ENCODE measurements around the gene ADGRL3. TPM values are rescaled to one million over a fixed set of nuclear protein-coding genes. Genes with fewer than 3 reads are reported as not detected.
"Not testable (repeated sequence)": the region's sequence is repeated elsewhere in the genome, so short reads cannot be mapped to it uniquely, and the experiment has no call there.

ADGRL3 gene
- total RNA-seq, 1 donor from 2014 or later: 44.8 TPM

DNA sequence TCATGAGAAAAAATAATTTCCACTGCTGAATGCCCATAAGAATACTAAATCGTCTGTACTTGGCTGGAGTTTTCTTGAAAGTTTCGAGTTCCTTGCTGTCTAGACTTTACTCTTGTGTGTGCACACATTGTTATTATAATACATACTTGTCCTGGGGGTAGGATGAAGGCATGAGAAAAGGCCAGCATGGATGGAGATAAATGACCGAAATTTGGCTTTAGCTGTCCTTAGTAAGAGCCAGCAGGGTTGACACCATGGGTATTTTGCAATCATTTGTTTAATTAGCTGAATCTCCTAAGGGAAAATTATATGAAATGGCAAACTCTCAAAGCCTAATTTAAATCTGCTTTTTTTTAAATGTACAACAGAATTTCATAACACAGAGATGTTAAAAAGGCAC lies 641.6 kb downstream of the ADGRL3 start:
- H3K4me3 Mint-ChIP-seq (ENCODE audit: unreplicated experiment): no peak overlapping the region
- H3K4me1 Mint-ChIP-seq (ENCODE audit: unreplicated experiment): peaks cover 20% of the 10 kb centered on the region
- DNase-seq (ENCODE audit: low spot score): no peak
- peaks cover 1% of the 10 kb centered on the region for H3K27me3 Mint-ChIP-seq (ENCODE audit: unreplicated experiment)
- TF ChIP-seq, protein P1, sequence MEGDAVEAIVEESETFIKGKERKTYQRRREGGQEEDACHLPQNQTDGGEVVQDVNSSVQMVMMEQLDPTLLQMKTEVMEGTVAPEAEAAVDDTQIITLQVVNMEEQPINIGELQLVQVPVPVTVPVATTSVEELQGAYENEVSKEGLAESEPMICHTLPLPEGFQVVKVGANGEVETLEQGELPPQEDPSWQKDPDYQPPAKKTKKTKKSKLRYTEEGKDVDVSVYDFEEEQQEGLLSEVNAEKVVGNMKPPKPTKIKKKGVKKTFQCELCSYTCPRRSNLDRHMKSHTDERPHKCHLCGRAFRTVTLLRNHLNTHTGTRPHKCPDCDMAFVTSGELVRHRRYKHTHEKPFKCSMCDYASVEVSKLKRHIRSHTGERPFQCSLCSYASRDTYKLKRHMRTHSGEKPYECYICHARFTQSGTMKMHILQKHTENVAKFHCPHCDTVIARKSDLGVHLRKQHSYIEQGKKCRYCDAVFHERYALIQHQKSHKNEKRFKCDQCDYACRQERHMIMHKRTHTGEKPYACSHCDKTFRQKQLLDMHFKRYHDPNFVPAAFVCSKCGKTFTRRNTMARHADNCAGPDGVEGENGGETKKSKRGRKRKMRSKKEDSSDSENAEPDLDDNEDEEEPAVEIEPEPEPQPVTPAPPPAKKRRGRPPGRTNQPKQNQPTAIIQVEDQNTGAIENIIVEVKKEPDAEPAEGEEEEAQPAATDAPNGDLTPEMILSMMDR (IDR thresholded peaks at IDR 0.05; ENCODE audit: unreplicated experiment): no peak
- H3K36me3 Mint-ChIP-seq (ENCODE audit: low read depth, unreplicated experiment): no peaks in the 10 kb centered on the region
- no peak overlapping the region for H3K27ac Mint-ChIP-seq (ENCODE audit: unreplicated experiment)
- no peaks in the 10 kb centered on the region for H3K9me3 Mint-ChIP-seq (ENCODE audit: unreplicated experiment)

DNA sequence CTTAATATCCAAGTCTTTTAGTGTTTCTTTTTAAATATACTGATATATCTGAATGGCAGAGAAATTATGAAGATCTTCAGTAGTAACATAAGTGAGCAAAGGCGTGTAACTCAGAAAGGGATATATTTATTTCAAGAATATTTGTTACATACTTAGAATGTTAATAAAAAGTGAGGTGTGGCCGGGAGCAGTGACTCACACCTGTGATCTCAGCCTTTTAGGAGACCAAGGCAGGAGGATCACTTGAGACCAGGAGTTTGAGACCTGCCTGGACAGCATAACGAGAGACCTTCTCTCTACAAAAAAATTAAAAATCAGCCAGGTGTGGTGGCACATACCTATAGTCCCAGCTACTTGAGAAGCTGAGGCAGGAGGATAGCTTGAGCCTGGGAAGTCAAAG lies 651.0 kb downstream of the ADGRL3 start:
- peaks cover 3% of the 10 kb centered on the region for H3K27me3 Mint-ChIP-seq (ENCODE audit: unreplicated experiment)
- H3K4me3 Mint-ChIP-seq (ENCODE audit: unreplicated experiment): no peak overlapping the region
- TF ChIP-seq, protein P1 (IDR thresholded peaks at IDR 0.05; ENCODE audit: unreplicated experiment): no peak
- H3K36me3 Mint-ChIP-seq (ENCODE audit: low read depth, unreplicated experiment): no peaks in the 10 kb centered on the region
- H3K9me3 Mint-ChIP-seq (ENCODE audit: unreplicated experiment): no peaks in the 10 kb centered on the region
- no peak overlapping the region for H3K27ac Mint-ChIP-seq (ENCODE audit: unreplicated experiment)
- H3K4me1 Mint-ChIP-seq (ENCODE audit: unreplicated experiment): no peaks in the 10 kb centered on the region
- DNase-seq (ENCODE audit: low spot score): no peak

DNA sequence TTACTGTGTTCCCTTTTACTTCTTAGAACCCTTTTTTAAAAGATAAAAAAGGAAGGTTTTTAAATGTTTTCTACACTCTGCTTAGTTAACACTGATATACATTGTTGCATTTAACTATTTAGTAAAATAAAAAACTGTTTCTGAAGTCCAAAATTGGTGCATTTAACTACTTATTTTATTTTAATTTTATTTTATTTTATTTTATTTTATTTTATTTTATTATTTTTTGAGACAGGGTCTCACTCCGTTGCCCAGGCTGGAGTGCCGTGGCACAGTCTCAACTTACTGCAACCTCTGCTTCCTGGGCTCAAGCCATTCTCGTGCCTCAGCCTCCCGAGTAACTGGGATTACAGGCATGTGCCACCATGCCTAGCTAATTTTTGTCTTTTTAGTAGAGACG lies 652.0 kb downstream of the ADGRL3 start:
- DNase-seq (ENCODE audit: low spot score); H3K4me1 Mint-ChIP-seq (ENCODE audit: unreplicated experiment); H3K27me3 Mint-ChIP-seq (ENCODE audit: unreplicated experiment); H3K36me3 Mint-ChIP-seq (ENCODE audit: low read depth, unreplicated experiment); H3K27ac Mint-ChIP-seq (ENCODE audit: unreplicated experiment); H3K4me3 Mint-ChIP-seq (ENCODE audit: unreplicated experiment); H3K9me3 Mint-ChIP-seq (ENCODE audit: unreplicated experiment): not testable (repeated sequence)

DNA sequence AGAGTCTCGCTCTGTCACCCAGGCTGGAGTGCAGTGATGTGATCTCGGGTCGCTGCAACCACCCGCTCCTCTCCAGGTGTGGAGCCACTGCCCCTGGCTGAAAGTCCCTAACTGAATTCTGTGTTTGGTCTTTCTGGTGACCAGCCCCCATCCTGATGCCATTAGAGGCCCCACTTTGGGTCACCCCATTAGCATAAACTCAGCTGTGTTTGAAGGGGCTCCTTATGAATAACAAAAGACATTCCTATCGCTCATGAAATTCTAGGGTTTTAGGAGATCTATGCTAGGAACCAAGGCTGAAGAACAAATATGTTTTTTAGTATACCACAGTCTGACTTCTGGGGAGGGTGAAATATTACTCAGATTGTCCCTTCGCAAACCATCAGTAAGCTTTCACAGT lies 652.9 kb downstream of the ADGRL3 start:
- peaks cover 5% of the 10 kb centered on the region for H3K4me1 Mint-ChIP-seq (ENCODE audit: unreplicated experiment)
- DNase-seq (ENCODE audit: low spot score): no peak
- no peak overlapping the region for H3K27ac Mint-ChIP-seq (ENCODE audit: unreplicated experiment)
- H3K9me3 Mint-ChIP-seq (ENCODE audit: unreplicated experiment): no peaks in the 10 kb centered on the region
- no peak overlapping the region for H3K4me3 Mint-ChIP-seq (ENCODE audit: unreplicated experiment)
- H3K36me3 Mint-ChIP-seq (ENCODE audit: low read depth, unreplicated experiment): no peaks in the 10 kb centered on the region
- peaks cover 3% of the 10 kb centered on the region for H3K27me3 Mint-ChIP-seq (ENCODE audit: unreplicated experiment)
- TF ChIP-seq, protein P1 (IDR thresholded peaks at IDR 0.05; ENCODE audit: unreplicated experiment): no peak

GRCh38 chr4:61860376-61860775 lies 660.2 kb downstream of the ADGRL3 start:
- Mint-ChIP-seq H3K36me3 (ENCODE audit: low read depth, unreplicated experiment) (no peaks in the 10 kb centered on the region), H3K4me1 (ENCODE audit: unreplicated experiment) (peaks cover 5% of the 10 kb centered on the region), H3K27ac (ENCODE audit: unreplicated experiment) (no peak overlapping the region), H3K27me3 (ENCODE audit: unreplicated experiment) (peaks cover 6% of the 10 kb centered on the region), H3K9me3 (ENCODE audit: unreplicated experiment) (no peaks in the 10 kb centered on the region), H3K4me3 (ENCODE audit: unreplicated experiment) (no peak overlapping the region)
- no peak for DNase-seq (ENCODE audit: low spot score)
- TF ChIP-seq, protein P1 (IDR thresholded peaks at IDR 0.05; ENCODE audit: unreplicated experiment): no peak

DNA sequence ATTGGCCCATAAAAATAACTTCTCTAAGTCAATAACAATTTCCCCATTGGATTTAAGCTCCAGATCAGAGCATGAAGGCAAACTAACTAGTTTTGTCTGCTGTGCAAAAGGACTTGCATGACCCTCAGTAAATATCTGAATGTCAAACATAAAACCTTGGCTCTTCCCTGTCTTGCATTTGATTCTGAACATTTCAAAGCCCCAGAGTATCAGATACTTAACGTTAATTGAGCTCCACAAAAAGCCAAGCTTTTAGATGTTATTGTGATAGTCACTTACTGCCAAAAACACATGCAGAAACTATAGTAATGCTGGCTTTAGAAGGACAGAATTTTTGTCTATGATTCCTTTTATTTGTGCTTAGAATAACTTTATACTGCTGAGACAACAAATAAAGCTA lies 664.2 kb downstream of the ADGRL3 start:
- no peak for DNase-seq (ENCODE audit: low spot score)
- Mint-ChIP-seq H3K36me3 (ENCODE audit: low read depth, unreplicated experiment) (no peaks in the 10 kb centered on the region), H3K9me3 (ENCODE audit: unreplicated experiment) (no peaks in the 10 kb centered on the region), H3K4me3 (ENCODE audit: unreplicated experiment) (no peak overlapping the region), H3K27me3 (ENCODE audit: unreplicated experiment) (peaks cover 2% of the 10 kb centered on the region), H3K4me1 (ENCODE audit: unreplicated experiment) (no peaks in the 10 kb centered on the region), H3K27ac (ENCODE audit: unreplicated experiment) (no peak overlapping the region)
- TF ChIP-seq, protein P1 (IDR thresholded peaks at IDR 0.05; ENCODE audit: unreplicated experiment): no peak

All from endothelial cell (in vitro differentiated cells).